Measurements from ENCODE around the gene ASMTL.
A peak's percentile ranks its signal among the peaks of the same experiment; 100 is the strongest.
"Not testable (repeated sequence)": the region's sequence is repeated elsewhere in the genome, so short reads cannot be mapped to it uniquely, and the experiment has no call there.

The ASMTL gene

GRCh38 chrX:1434871-1435240, 17.9 kb downstream of the ASMTL start:
- Mint-ChIP-seq H3K4me1 (no peaks in the 10 kb centered on the region), H3K36me3 (ENCODE audit: insufficient read depth) (peaks cover 42% of the 10 kb centered on the region), H3K27me3 (no peaks in the 10 kb centered on the region), H3K9me3 (peaks cover 8% of the 10 kb centered on the region), H3K4me3 (no peak overlapping the region), H3K27ac (ENCODE audit: low read depth) (no peak overlapping the region)
- no peak for ATAC-seq (replicated peaks; ENCODE audit: extremely low read depth, poor library complexity, severe bottlenecking)
- no peak for DNase-seq (ENCODE audit: low spot score in 2 of 2)

- H3K4me1 Mint-ChIP-seq, result no peaks in the 10 kb centered on the region
- no peak overlapping the region for H3K27ac Mint-ChIP-seq (ENCODE audit: low read depth)
- H3K36me3 Mint-ChIP-seq (ENCODE audit: insufficient read depth), result peaks cover 38% of the 10 kb centered on the region
- H3K9me3 Mint-ChIP-seq, result peaks cover 8% of the 10 kb centered on the region
- no peak overlapping the region for H3K4me3 Mint-ChIP-seq
- no peaks in the 10 kb centered on the region for H3K27me3 Mint-ChIP-seq
- DNase-seq (ENCODE audit: low spot score in 2 of 2), result no peak
- no peak for ATAC-seq (replicated peaks; ENCODE audit: extremely low read depth, poor library complexity, severe bottlenecking)
These were observed 18.9 kb downstream of the ASMTL start for GRCh38 chrX:1433646-1434357.

GRCh38 chrX:1430451-1430850, 22.3 kb downstream of the ASMTL start:
- H3K4me1 Mint-ChIP-seq, result no peaks in the 10 kb centered on the region
- ATAC-seq (replicated peaks; ENCODE audit: extremely low read depth, poor library complexity, severe bottlenecking), result no peak
- DNase-seq (ENCODE audit: low spot score in 2 of 2), result no peak
- peaks cover 25% of the 10 kb centered on the region for H3K36me3 Mint-ChIP-seq (ENCODE audit: insufficient read depth)
- H3K27me3 Mint-ChIP-seq, result no peaks in the 10 kb centered on the region
- H3K4me3 Mint-ChIP-seq, result no peak overlapping the region
- no peak overlapping the region for H3K27ac Mint-ChIP-seq (ENCODE audit: low read depth)
- no peaks in the 10 kb centered on the region for H3K9me3 Mint-ChIP-seq

- Mint-ChIP-seq H3K27ac (ENCODE audit: low read depth) (no peak overlapping the region), H3K27me3 (no peaks in the 10 kb centered on the region), H3K9me3 (peaks cover 10% of the 10 kb centered on the region), H3K4me1 (peaks cover 10% of the 10 kb centered on the region), H3K4me3 (no peak overlapping the region), H3K36me3 (ENCODE audit: insufficient read depth) (peaks cover 18% of the 10 kb centered on the region)
- DNase-seq (ENCODE audit: low spot score in 2 of 2) (no peak), ATAC-seq (replicated peaks; ENCODE audit: extremely low read depth, poor library complexity, severe bottlenecking) (no peak)
These were observed 25.0 kb downstream of the ASMTL start for GRCh38 chrX:1427756-1428155.

GRCh38 chrX:1426321-1426720, 26.4 kb downstream of the ASMTL start:
- Mint-ChIP-seq H3K36me3 (ENCODE audit: insufficient read depth) (peaks cover 16% of the 10 kb centered on the region), H3K9me3 (peaks cover 10% of the 10 kb centered on the region), H3K27ac (ENCODE audit: low read depth) (peak overlapping the region; percentile 85)
- not testable (repeated sequence) for DNase-seq (ENCODE audit: low spot score in 2 of 2); H3K27me3 Mint-ChIP-seq; H3K4me3 Mint-ChIP-seq; ATAC-seq (replicated peaks; ENCODE audit: extremely low read depth, poor library complexity, severe bottlenecking); H3K4me1 Mint-ChIP-seq

GRCh38 chrX:1425381-1425780, 27.3 kb downstream of the ASMTL start:
- H3K4me3 Mint-ChIP-seq, result no peak overlapping the region

GRCh38 chrX:1424147-1424851, 28.4 kb downstream of the ASMTL start:
- ATAC-seq (replicated peaks; ENCODE audit: extremely low read depth, poor library complexity, severe bottlenecking), result no peak
- Mint-ChIP-seq H3K27me3 (no peaks in the 10 kb centered on the region), H3K4me3 (no peak overlapping the region), H3K36me3 (ENCODE audit: insufficient read depth) (peaks cover 21% of the 10 kb centered on the region), H3K4me1 (peaks cover 20% of the 10 kb centered on the region), H3K9me3 (peaks cover 17% of the 10 kb centered on the region), H3K27ac (ENCODE audit: low read depth) (peak overlapping the region; percentile 4)
- DNase-seq (ENCODE audit: low spot score in 2 of 2), result no peak

More at GRCh38 chrX:1425381-1425780, 27.3 kb downstream of the ASMTL start:
- Mint-ChIP-seq H3K27me3 (no peaks in the 10 kb centered on the region), H3K36me3 (ENCODE audit: insufficient read depth) (peaks cover 19% of the 10 kb centered on the region), H3K27ac (ENCODE audit: low read depth) (peak overlapping the region; percentile 4), H3K4me1 (peaks cover 11% of the 10 kb centered on the region), H3K9me3 (peaks cover 10% of the 10 kb centered on the region)
- DNase-seq (ENCODE audit: low spot score in 2 of 2), result no peak
- ATAC-seq (replicated peaks; ENCODE audit: extremely low read depth, poor library complexity, severe bottlenecking), result no peak

- ATAC-seq (replicated peaks; ENCODE audit: extremely low read depth, poor library complexity, severe bottlenecking) (no peak), DNase-seq (ENCODE audit: low spot score in 2 of 2) (no peak)
- H3K36me3 Mint-ChIP-seq (ENCODE audit: insufficient read depth), result peaks cover 21% of the 10 kb centered on the region
- H3K27me3 Mint-ChIP-seq, result no peaks in the 10 kb centered on the region
- no peak overlapping the region for H3K4me3 Mint-ChIP-seq
- peaks cover 17% of the 10 kb centered on the region for H3K9me3 Mint-ChIP-seq
- no peak overlapping the region for H3K27ac Mint-ChIP-seq (ENCODE audit: low read depth)
- peaks cover 20% of the 10 kb centered on the region for H3K4me1 Mint-ChIP-seq
These were observed 29.5 kb downstream of the ASMTL start for GRCh38 chrX:1423215-1423614.

- peaks cover 17% of the 10 kb centered on the region for H3K9me3 Mint-ChIP-seq
These were observed 30.6 kb downstream of the ASMTL start for GRCh38 chrX:1422135-1422465.

GRCh38 chrX:1421433-1422134, 31.1 kb downstream of the ASMTL start:
- Mint-ChIP-seq H3K27ac (ENCODE audit: low read depth) (no peak overlapping the region), H3K9me3 (peaks cover 17% of the 10 kb centered on the region), H3K4me3 (no peak overlapping the region), H3K4me1 (peaks cover 20% of the 10 kb centered on the region), H3K36me3 (ENCODE audit: insufficient read depth) (peaks cover 15% of the 10 kb centered on the region), H3K27me3 (no peaks in the 10 kb centered on the region)
- no peak for DNase-seq (ENCODE audit: low spot score in 2 of 2)
- ATAC-seq (replicated peaks; ENCODE audit: extremely low read depth, poor library complexity, severe bottlenecking), result no peak

More at GRCh38 chrX:1422135-1422465, 30.6 kb downstream of the ASMTL start:
- no peak for ATAC-seq (replicated peaks; ENCODE audit: extremely low read depth, poor library complexity, severe bottlenecking)
- Mint-ChIP-seq H3K36me3 (ENCODE audit: insufficient read depth) (peaks cover 17% of the 10 kb centered on the region), H3K27me3 (no peaks in the 10 kb centered on the region), H3K4me1 (peaks cover 20% of the 10 kb centered on the region), H3K4me3 (no peak overlapping the region), H3K27ac (ENCODE audit: low read depth) (no peak overlapping the region)
- DNase-seq (ENCODE audit: low spot score in 2 of 2), result no peak

GRCh38 chrX:1420371-1420770, 32.3 kb downstream of the ASMTL start:
- H3K27ac Mint-ChIP-seq (ENCODE audit: low read depth), result peak overlapping the region; percentile 80
- no peak overlapping the region for H3K4me3 Mint-ChIP-seq
- H3K36me3 Mint-ChIP-seq (ENCODE audit: insufficient read depth), result peaks cover 12% of the 10 kb centered on the region
- peaks cover 20% of the 10 kb centered on the region for H3K4me1 Mint-ChIP-seq
- peaks cover 17% of the 10 kb centered on the region for H3K9me3 Mint-ChIP-seq
- ATAC-seq (replicated peaks; ENCODE audit: extremely low read depth, poor library complexity, severe bottlenecking) (no peak), DNase-seq (ENCODE audit: low spot score in 2 of 2) (no peak)
- no peaks in the 10 kb centered on the region for H3K27me3 Mint-ChIP-seq

- Mint-ChIP-seq H3K36me3 (ENCODE audit: insufficient read depth) (peaks cover 12% of the 10 kb centered on the region), H3K27ac (ENCODE audit: low read depth) (peak overlapping the region; percentile 80), H3K27me3 (no peaks in the 10 kb centered on the region), H3K4me3 (no peak overlapping the region), H3K9me3 (peaks cover 13% of the 10 kb centered on the region), H3K4me1 (peaks cover 15% of the 10 kb centered on the region)
- ATAC-seq (replicated peaks; ENCODE audit: extremely low read depth, poor library complexity, severe bottlenecking) (no peak), DNase-seq (ENCODE audit: low spot score in 2 of 2) (no peak)
These were observed 33.0 kb downstream of the ASMTL start for GRCh38 chrX:1419545-1420355.
